GM13977 (cell line): ENCODE data around the gene STK11IP.

Experiments
- DNase-seq: peaks from one replicate; pipeline ENCODE4 v3.0.0; 2012; ENCODE audit warnings: low spot score
- CTCF ChIP-seq: IDR thresholded peaks from 2 replicates; pipeline ENCODE4 v1.5.1; 2012; ENCODE audit warnings: mild to moderate bottlenecking, control low read depth; ENCODE audit not compliant: insufficient read depth; ENCODE audit errors: extremely low read depth, missing control alignments
- in situ Hi-C: fragments of 300-500 bp; cut with MboI; formaldehyde crosslinking; loops from one replicate; pipeline ENCODE4 v1.12.0; 2022; ENCODE audit warnings: low sequenced_read_pairs, low pct_unique_long_range_greater_than_20kb, mixed read lengths, inconsistent platforms; ENCODE audit not compliant: unreplicated experiment

STK11IP gene

GRCh38 chr2:219643084-219643473, 45.4 kb downstream of the STK11IP start:
- TF ChIP-seq CTCF, result no peak
- in situ Hi-C loops, result no loop called here
- no peak for DNase-seq

- in situ Hi-C loops, result no loop called here
- no peak for TF ChIP-seq CTCF
- no peak for DNase-seq
Measured at GRCh38 chr2:219643788-219644398, 46.2 kb downstream of the STK11IP start.

GRCh38 chr2:219644801-219645480, 47.3 kb downstream of the STK11IP start:
- TF ChIP-seq CTCF, result no peak
- in situ Hi-C loops, result no loop called here
- no peak for DNase-seq

GRCh38 chr2:219645631-219646527, 48.2 kb downstream of the STK11IP start:
- DNase-seq, result no peak
- no peak for TF ChIP-seq CTCF
- in situ Hi-C loops, result no loop called here

- in situ Hi-C loops, result no loop called here
- no peak for TF ChIP-seq CTCF
Measured at GRCh38 chr2:219648176-219648575, 50.5 kb downstream of the STK11IP start.

GRCh38 chr2:219648963-219649362, 51.3 kb downstream of the STK11IP start:
- no peak for DNase-seq
- in situ Hi-C loops, result no loop called here
- TF ChIP-seq CTCF, result no peak

More at GRCh38 chr2:219648176-219648575, 50.5 kb downstream of the STK11IP start:
- no peak for DNase-seq
